ENCODE results near the gene BMAL1.

The BMAL1 gene

DNA sequence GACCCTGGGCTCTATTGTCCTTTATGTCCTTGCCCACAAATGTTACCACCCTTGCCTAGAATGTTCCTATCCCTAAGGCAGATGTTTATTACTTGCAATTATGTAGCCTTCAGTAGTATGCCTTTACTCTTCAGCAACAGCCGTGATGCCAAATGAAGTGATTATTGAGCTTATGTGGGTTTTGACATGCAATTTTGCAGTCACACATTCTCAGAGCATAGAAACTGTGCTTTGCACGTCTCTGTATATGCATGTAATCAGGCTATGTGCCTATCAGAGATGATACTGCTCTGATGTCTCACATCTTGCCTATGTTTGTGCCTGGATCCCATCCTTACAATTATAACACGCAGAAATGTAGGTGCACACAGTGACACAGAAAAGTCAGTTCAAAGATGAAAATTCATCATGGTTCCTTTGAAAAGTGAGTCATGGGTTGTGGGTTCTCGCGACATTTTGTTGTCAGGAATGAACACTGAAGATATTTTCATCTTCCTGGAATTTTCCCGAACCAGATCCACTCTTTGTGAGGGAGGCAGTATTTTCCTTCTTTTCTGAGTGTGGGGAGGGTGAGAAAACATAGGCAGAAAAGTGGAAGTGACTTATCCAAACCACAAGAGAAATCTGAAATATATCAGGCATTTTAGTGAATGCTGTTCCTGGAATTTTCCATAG, 81.1 kb downstream of the BMAL1 start:
- POLR2A ChIA-PET = no interaction called here
- no peak for DNase-seq (ENCODE audit: low read depth, low spot score)
- CTCF ChIA-PET = interaction anchor here (1.1 to 10.4 kb wide), 5 partner anchors 11 to 151 kb away, joined by 3 to 96 read pairs (median 4); no protein-coding TSS in a partner anchor
- TF ChIP-seq CTCF (IDR thresholded peaks at IDR 0.05; ENCODE audit: insufficient read depth, low read length, missing control alignments) = no peak
- H3K4me3 ChIP-seq (ENCODE audit: low read depth, low read length) = no peak overlapping the region

DNA sequence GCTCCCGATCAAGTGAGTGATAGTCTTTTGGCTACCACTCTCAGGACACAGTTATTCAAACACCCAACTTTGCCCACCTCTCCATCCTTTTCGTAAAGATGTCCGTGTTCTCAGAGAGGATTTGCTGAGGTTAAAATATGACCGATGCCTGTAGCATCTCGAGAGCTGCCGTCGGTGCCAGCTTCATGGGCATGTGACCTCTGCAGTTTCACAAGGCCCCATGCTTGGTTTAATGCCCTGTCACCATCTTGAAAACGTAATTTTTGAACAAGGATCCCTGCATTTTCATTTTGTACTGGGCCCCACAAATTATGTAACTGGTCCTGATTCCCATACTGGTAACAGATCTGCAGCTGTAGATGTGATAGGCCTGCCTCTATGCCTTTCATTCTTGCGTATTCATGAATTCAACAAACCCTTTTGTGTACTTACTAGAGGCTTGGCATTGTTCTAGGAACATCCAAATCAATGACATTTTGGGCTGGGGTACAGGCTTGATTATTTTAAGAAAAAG, 85.1 kb downstream of the BMAL1 start:
- DNase-seq (ENCODE audit: low read depth, low spot score) = no peak
- H3K4me3 ChIP-seq (ENCODE audit: low read depth, low read length) = no peak overlapping the region
- no peak for TF ChIP-seq CTCF (IDR thresholded peaks at IDR 0.05; ENCODE audit: insufficient read depth, low read length, missing control alignments)
- CTCF ChIA-PET = interaction anchor here (1.1 to 2.4 kb wide), 4 partner anchors 9 to 27 kb away, joined by 4 to 18 read pairs (median 6); no protein-coding TSS in a partner anchor
- POLR2A ChIA-PET = no interaction called here

- DNase-seq (ENCODE audit: low read depth, low spot score) = no peak
- no peak overlapping the region for H3K4me3 ChIP-seq (ENCODE audit: low read depth, low read length)
- POLR2A ChIA-PET = no interaction called here
- CTCF ChIA-PET = interaction anchor here (0.7 to 1.7 kb wide), 3 partner anchors 9 to 21 kb away, joined by 3 to 6 read pairs (median 4); no protein-coding TSS in a partner anchor
- TF ChIP-seq CTCF (IDR thresholded peaks at IDR 0.05; ENCODE audit: insufficient read depth, low read length, missing control alignments) = no peak
Measured at GRCh38 chr11:13364388-13364787, 86.8 kb downstream of the BMAL1 start.

- no peak for TF ChIP-seq CTCF (IDR thresholded peaks at IDR 0.05; ENCODE audit: insufficient read depth, low read length, missing control alignments)
Measured at GRCh38 chr11:13366266-13367026, 88.9 kb downstream of the BMAL1 start.

DNA sequence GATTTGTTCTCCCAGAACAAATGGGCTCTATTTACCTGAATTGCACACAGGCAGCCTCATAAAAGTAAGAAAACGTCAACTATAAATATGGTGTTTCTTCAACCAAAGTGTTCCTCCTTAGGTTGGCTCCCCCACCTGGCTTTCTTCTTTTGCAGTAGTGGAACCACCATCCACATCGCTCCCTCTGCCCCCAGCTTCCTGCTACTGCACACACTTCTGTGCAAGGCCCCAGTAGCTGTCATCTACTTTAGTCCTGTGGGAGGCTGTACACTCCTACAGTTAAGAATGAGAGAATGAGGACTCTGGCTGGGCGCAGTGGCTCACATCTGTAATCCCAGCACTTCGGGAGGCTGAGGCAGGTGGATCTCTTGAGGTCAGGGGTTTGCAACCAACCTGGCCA, 89.5 kb downstream of the BMAL1 start:
- DNase-seq (ENCODE audit: low read depth, low spot score) = no peak
- ChIA-PET CTCF (interaction anchor here (1.3 to 13.7 kb wide), 5 partner anchors 11 to 157 kb away, joined by 4 to 112 read pairs (median 10); no protein-coding TSS in a partner anchor), POLR2A (no interaction called here)
- H3K4me3 ChIP-seq (ENCODE audit: low read depth, low read length) = no peak overlapping the region
- TF ChIP-seq CTCF (IDR thresholded peaks at IDR 0.05; ENCODE audit: insufficient read depth, low read length, missing control alignments) = no peak

More at GRCh38 chr11:13366266-13367026, 88.9 kb downstream of the BMAL1 start:
- DNase-seq (ENCODE audit: low read depth, low spot score) = no peak
- POLR2A ChIA-PET = no interaction called here
- CTCF ChIA-PET = interaction anchor here (0.9 to 13.7 kb wide), 7 partner anchors 10 to 1078 kb away, joined by 3 to 112 read pairs (median 6); no protein-coding TSS in a partner anchor
- H3K4me3 ChIP-seq (ENCODE audit: low read depth, low read length) = no peak overlapping the region

DNA sequence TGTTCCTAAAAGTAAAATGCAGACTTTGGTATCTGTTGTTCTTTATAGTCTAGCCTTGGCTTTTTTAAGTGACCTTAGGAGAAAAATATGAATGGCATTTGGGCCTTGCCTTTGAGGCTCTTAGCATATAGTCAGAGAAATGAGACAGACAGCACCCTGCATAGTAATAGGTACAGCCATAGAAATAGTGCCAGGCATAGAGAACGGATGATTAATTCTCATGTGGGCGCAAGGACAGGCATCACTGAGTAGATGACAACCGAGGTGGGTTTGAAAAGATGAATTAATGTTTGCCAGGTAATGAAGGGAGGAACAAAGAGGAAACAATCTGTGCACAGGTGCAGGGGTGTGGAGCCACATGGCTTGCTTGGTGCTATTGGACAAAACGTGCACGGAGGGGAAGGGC, 90.5 kb downstream of the BMAL1 start:
- CTCF ChIA-PET = interaction anchor here (1.1 to 13.7 kb wide), 4 partner anchors 17 to 158 kb away, joined by 3 to 112 read pairs (median 10); no protein-coding TSS in a partner anchor
- H3K4me3 ChIP-seq (ENCODE audit: low read depth, low read length) = no peak overlapping the region
- no peak for TF ChIP-seq CTCF (IDR thresholded peaks at IDR 0.05; ENCODE audit: insufficient read depth, low read length, missing control alignments)
- POLR2A ChIA-PET = no interaction called here
- DNase-seq (ENCODE audit: low read depth, low spot score) = peak; percentile 29

Data from AG04449 (cell line).